ENCODE data around the gene ERP27. TPM values are rescaled to one million over a fixed set of nuclear protein-coding genes. Genes with fewer than 3 reads are reported as not detected.

The ERP27 gene
- total RNA-seq, 1 donor from 2014 or later: 1.0 TPM

GRCh38 chr12:14956024-14956891, 17.9 kb upstream of the ERP27 start:
- DNase-seq (ENCODE audit: low read depth) (no peak), FAIRE-seq (no peak)
- Histone ChIP-seq H3K27ac (ENCODE audit: low read depth, low read length) (no peak overlapping the region), H3K9ac (ENCODE audit: low read length) (no peak overlapping the region), H3K4me1 (ENCODE audit: insufficient read depth, low read length) (peaks cover 20% of the 10 kb centered on the region), H3K4me3 (ENCODE audit: insufficient read depth, low read depth, low read length) (no peak overlapping the region), H3K27me3 (ENCODE audit: insufficient read depth, low read length) (no peaks in the 10 kb centered on the region), H4K20me1 (ENCODE audit: insufficient read depth, low read length) (no peaks in the 10 kb centered on the region), H3K9me3 (ENCODE audit: insufficient read depth, low read depth, low read length) (no peaks in the 10 kb centered on the region), H3K79me2 (ENCODE audit: insufficient read depth, low read length) (no peaks in the 10 kb centered on the region), H2AFZ (ENCODE audit: low read depth, low read length) (no peak overlapping the region), H3K4me2 (ENCODE audit: low read length) (no peak overlapping the region), H3K36me3 (ENCODE audit: insufficient read depth, low read length) (no peaks in the 10 kb centered on the region)
- no peaks in the 10 kb centered on the region for H3K9me3 Mint-ChIP-seq (ENCODE audit: unreplicated experiment)
- TF ChIP-seq CTCF (IDR thresholded peaks at IDR 0.05; ENCODE audit: insufficient read depth, low read depth, low read length) (no peak), EZH2 (IDR thresholded peaks at IDR 0.05; ENCODE audit: insufficient read depth, low read length) (no peak)
- no peak overlapping the region for H3K27ac Mint-ChIP-seq (ENCODE audit: unreplicated experiment)
- H3K4me3 Mint-ChIP-seq (ENCODE audit: unreplicated experiment): no peak overlapping the region
- H3K36me3 Mint-ChIP-seq (ENCODE audit: low read depth, unreplicated experiment): no peaks in the 10 kb centered on the region
- peaks cover 26% of the 10 kb centered on the region for H3K4me1 Mint-ChIP-seq (ENCODE audit: low read depth, unreplicated experiment)
- no peaks in the 10 kb centered on the region for H3K27me3 Mint-ChIP-seq (ENCODE audit: low read depth, unreplicated experiment)

- Histone ChIP-seq H3K9ac (ENCODE audit: low read length) (no peak overlapping the region), H3K79me2 (ENCODE audit: insufficient read depth, low read length) (no peaks in the 10 kb centered on the region), H3K4me2 (ENCODE audit: low read length) (no peak overlapping the region), H3K9me3 (ENCODE audit: insufficient read depth, low read depth, low read length) (no peaks in the 10 kb centered on the region), H3K27ac (ENCODE audit: low read depth, low read length) (no peak overlapping the region), H3K36me3 (ENCODE audit: insufficient read depth, low read length) (no peaks in the 10 kb centered on the region), H3K27me3 (ENCODE audit: insufficient read depth, low read length) (no peaks in the 10 kb centered on the region), H2AFZ (ENCODE audit: low read depth, low read length) (no peak overlapping the region), H3K4me1 (ENCODE audit: insufficient read depth, low read length) (peaks cover 24% of the 10 kb centered on the region), H3K4me3 (ENCODE audit: insufficient read depth, low read depth, low read length) (no peak overlapping the region), H4K20me1 (ENCODE audit: insufficient read depth, low read length) (no peaks in the 10 kb centered on the region)
- H3K4me3 Mint-ChIP-seq (ENCODE audit: unreplicated experiment): no peak overlapping the region
- H3K4me1 Mint-ChIP-seq (ENCODE audit: low read depth, unreplicated experiment): peaks cover 33% of the 10 kb centered on the region
- H3K27ac Mint-ChIP-seq (ENCODE audit: unreplicated experiment): no peak overlapping the region
- DNase-seq (ENCODE audit: low read depth): no peak
- no peak for TF ChIP-seq EZH2 (IDR thresholded peaks at IDR 0.05; ENCODE audit: insufficient read depth, low read length)
- no peaks in the 10 kb centered on the region for H3K36me3 Mint-ChIP-seq (ENCODE audit: low read depth, unreplicated experiment)
- no peak for FAIRE-seq
- H3K27me3 Mint-ChIP-seq (ENCODE audit: low read depth, unreplicated experiment): no peaks in the 10 kb centered on the region
- H3K9me3 Mint-ChIP-seq (ENCODE audit: unreplicated experiment): peaks cover 3% of the 10 kb centered on the region
Observed at GRCh38 chr12:14954269-14954668, 15.9 kb upstream of the ERP27 start.

- Mint-ChIP-seq H3K36me3 (ENCODE audit: low read depth, unreplicated experiment) (no peaks in the 10 kb centered on the region), H3K27ac (ENCODE audit: unreplicated experiment) (no peak overlapping the region), H3K9me3 (ENCODE audit: unreplicated experiment) (peaks cover 3% of the 10 kb centered on the region), H3K4me1 (ENCODE audit: low read depth, unreplicated experiment) (peaks cover 38% of the 10 kb centered on the region), H3K4me3 (ENCODE audit: unreplicated experiment) (no peak overlapping the region), H3K27me3 (ENCODE audit: low read depth, unreplicated experiment) (no peaks in the 10 kb centered on the region)
- Histone ChIP-seq H3K4me3 (ENCODE audit: insufficient read depth, low read depth, low read length) (no peak overlapping the region), H3K4me1 (ENCODE audit: insufficient read depth, low read length) (peaks cover 30% of the 10 kb centered on the region), H3K36me3 (ENCODE audit: insufficient read depth, low read length) (no peaks in the 10 kb centered on the region), H3K27ac (ENCODE audit: low read depth, low read length) (no peak overlapping the region), H3K79me2 (ENCODE audit: insufficient read depth, low read length) (no peaks in the 10 kb centered on the region), H3K4me2 (ENCODE audit: low read length) (no peak overlapping the region), H3K9ac (ENCODE audit: low read length) (no peak overlapping the region), H3K27me3 (ENCODE audit: insufficient read depth, low read length) (no peaks in the 10 kb centered on the region), H3K9me3 (ENCODE audit: insufficient read depth, low read depth, low read length) (no peaks in the 10 kb centered on the region), H2AFZ (ENCODE audit: low read depth, low read length) (no peak overlapping the region), H4K20me1 (ENCODE audit: insufficient read depth, low read length) (no peaks in the 10 kb centered on the region)
- no peak for FAIRE-seq
- TF ChIP-seq CTCF (IDR thresholded peaks at IDR 0.05; ENCODE audit: insufficient read depth, low read depth, low read length): no peak
- no peak for DNase-seq (ENCODE audit: low read depth)
Observed at GRCh38 chr12:14953752-14954151, 15.4 kb upstream of the ERP27 start.

All from astrocyte (in vitro differentiated cells and primary cell).